ENCODE results near the gene PAQR8.

The PAQR8 gene

DNA sequence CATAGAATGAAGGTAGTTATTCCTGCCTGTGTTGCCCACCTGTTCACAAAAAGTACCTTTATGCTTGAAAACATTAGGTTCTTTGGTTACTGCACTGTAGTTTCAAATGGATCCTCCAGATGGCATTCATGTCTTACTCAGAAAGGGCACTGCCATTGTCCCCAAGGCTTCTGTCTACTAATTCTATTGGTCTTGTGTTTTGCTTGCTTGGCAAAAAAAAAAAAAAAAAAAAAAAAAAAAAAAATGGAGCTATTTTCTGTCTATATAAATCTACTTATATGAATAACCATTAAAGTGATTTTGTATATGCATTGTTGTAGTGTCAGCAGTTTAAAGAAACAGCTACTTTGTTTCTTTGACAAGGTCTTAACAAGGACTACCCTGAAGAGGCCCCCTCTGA is 45.5 kb downstream of the PAQR8 start:
- Histone ChIP-seq H4K20me1 (ENCODE audit: low read depth, low read length) (no peaks in the 10 kb centered on the region), H3K9me3 (ENCODE audit: insufficient read depth, low read length) (no peaks in the 10 kb centered on the region), H3K9me2 (replicated peaks; ENCODE audit: insufficient read depth, low read length) (no peaks in the 10 kb centered on the region), H3K4me2 (ENCODE audit: low read depth, low read length, poor library complexity, severe bottlenecking) (no peak overlapping the region), H3F3A (ENCODE audit: insufficient read depth) (no peaks in the 10 kb centered on the region), H3K27ac (ENCODE audit: low read depth, low read length) (no peak overlapping the region), H3K27me3 (ENCODE audit: low read length) (no peaks in the 10 kb centered on the region), H3K79me2 (ENCODE audit: insufficient read depth, low read length) (no peaks in the 10 kb centered on the region), H3K4me3 (ENCODE audit: insufficient read depth, low read length, poor library complexity, severe bottlenecking) (no peak overlapping the region), H3K9ac (ENCODE audit: low read length) (no peak overlapping the region), H3K36me3 (ENCODE audit: low read length) (peaks cover 3% of the 10 kb centered on the region; the same call in 1 of the 2 replicates), H2AFZ (ENCODE audit: low read depth, low read length, severe bottlenecking) (no peak overlapping the region)
- TF ChIP-seq, protein P1, sequence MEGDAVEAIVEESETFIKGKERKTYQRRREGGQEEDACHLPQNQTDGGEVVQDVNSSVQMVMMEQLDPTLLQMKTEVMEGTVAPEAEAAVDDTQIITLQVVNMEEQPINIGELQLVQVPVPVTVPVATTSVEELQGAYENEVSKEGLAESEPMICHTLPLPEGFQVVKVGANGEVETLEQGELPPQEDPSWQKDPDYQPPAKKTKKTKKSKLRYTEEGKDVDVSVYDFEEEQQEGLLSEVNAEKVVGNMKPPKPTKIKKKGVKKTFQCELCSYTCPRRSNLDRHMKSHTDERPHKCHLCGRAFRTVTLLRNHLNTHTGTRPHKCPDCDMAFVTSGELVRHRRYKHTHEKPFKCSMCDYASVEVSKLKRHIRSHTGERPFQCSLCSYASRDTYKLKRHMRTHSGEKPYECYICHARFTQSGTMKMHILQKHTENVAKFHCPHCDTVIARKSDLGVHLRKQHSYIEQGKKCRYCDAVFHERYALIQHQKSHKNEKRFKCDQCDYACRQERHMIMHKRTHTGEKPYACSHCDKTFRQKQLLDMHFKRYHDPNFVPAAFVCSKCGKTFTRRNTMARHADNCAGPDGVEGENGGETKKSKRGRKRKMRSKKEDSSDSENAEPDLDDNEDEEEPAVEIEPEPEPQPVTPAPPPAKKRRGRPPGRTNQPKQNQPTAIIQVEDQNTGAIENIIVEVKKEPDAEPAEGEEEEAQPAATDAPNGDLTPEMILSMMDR (IDR thresholded peaks at IDR 0.05; ENCODE audit: insufficient read depth, low read length, poor library complexity, severe bottlenecking): peak; percentile 71
- no peak for TF ChIP-seq EZH2phosphoT487 (conservative IDR thresholded peaks at IDR 0.05; ENCODE audit: low read length)

DNA sequence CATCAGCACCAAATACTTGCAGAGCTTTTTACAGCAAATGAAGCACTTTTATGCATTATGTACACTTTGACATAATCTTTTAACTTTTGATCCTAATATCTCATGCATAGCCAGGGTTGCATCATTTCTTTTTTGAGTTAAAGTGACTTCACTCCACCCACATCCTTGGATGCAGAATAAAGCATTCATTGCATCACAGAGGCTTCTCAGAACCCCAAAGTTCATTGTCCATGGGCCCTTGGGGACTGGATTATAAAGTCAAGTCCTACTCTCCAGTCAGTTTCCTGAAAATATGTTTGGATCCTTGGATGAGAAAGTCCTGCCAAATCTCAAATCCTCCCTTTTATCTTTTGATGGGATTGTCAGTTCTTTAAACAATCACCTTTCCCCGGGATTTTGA is 47.5 kb downstream of the PAQR8 start:
- H3F3A ChIP-seq (ENCODE audit: insufficient read depth): no peaks in the 10 kb centered on the region
- H3K4me2 ChIP-seq (ENCODE audit: low read depth, low read length, poor library complexity, severe bottlenecking): no peak overlapping the region
- TF ChIP-seq, protein P1 (IDR thresholded peaks at IDR 0.05; ENCODE audit: insufficient read depth, low read length, poor library complexity, severe bottlenecking): no peak
- no peaks in the 10 kb centered on the region for H3K79me2 ChIP-seq (ENCODE audit: insufficient read depth, low read length)
- H3K27me3 ChIP-seq (ENCODE audit: low read length): no peaks in the 10 kb centered on the region
- no peak overlapping the region for H2AFZ ChIP-seq (ENCODE audit: low read depth, low read length, severe bottlenecking)
- no peaks in the 10 kb centered on the region for H4K20me1 ChIP-seq (ENCODE audit: low read depth, low read length)
- H3K27ac ChIP-seq (ENCODE audit: low read depth, low read length): no peak overlapping the region
- H3K9me2 ChIP-seq (replicated peaks; ENCODE audit: insufficient read depth, low read length): no peaks in the 10 kb centered on the region
- H3K9ac ChIP-seq (ENCODE audit: low read length): no peak overlapping the region
- H3K36me3 ChIP-seq (ENCODE audit: low read length): peaks cover under 1% of the 10 kb centered on the region; the same call in 1 of the 2 replicates
- H3K4me3 ChIP-seq (ENCODE audit: insufficient read depth, low read length, poor library complexity, severe bottlenecking): no peak overlapping the region
- no peaks in the 10 kb centered on the region for H3K9me3 ChIP-seq (ENCODE audit: insufficient read depth, low read length)

DNA sequence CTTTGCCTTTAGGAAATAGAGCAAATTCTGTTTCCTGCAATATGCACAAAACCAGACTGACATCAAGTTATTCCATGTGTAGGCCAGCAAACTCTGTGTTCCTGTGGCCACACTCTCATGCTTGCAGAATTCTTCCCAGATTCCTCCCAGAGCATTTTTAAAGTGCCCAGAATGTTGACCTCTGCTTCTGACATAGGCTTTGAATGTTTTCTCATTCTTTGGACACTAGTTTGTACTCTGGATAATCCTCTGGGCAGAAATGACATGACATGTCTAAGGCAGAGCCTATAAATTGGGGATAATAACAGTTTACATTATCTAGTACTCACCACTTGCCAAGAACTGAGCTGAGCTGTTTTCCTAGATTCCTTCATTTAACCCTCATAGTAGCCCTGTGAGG is 49.0 kb downstream of the PAQR8 start:
- H3K79me2 ChIP-seq (ENCODE audit: insufficient read depth, low read length): no peaks in the 10 kb centered on the region
- H3K4me2 ChIP-seq (ENCODE audit: low read depth, low read length, poor library complexity, severe bottlenecking): no peak overlapping the region
- no peaks in the 10 kb centered on the region for H3K27me3 ChIP-seq (ENCODE audit: low read length)
- no peaks in the 10 kb centered on the region for H3K9me3 ChIP-seq (ENCODE audit: insufficient read depth, low read length)
- no peak overlapping the region for H3K9ac ChIP-seq (ENCODE audit: low read length)
- H3K9me2 ChIP-seq (replicated peaks; ENCODE audit: insufficient read depth, low read length): no peaks in the 10 kb centered on the region
- no peaks in the 10 kb centered on the region for H3F3A ChIP-seq (ENCODE audit: insufficient read depth)
- no peaks in the 10 kb centered on the region for H3K36me3 ChIP-seq (ENCODE audit: low read length)
- H3K4me3 ChIP-seq (ENCODE audit: insufficient read depth, low read length, poor library complexity, severe bottlenecking): no peak overlapping the region
- no peak for TF ChIP-seq EZH2phosphoT487 (conservative IDR thresholded peaks at IDR 0.05; ENCODE audit: low read length)
- TF ChIP-seq, protein P1 (IDR thresholded peaks at IDR 0.05; ENCODE audit: insufficient read depth, low read length, poor library complexity, severe bottlenecking): no peak
- H4K20me1 ChIP-seq (ENCODE audit: low read depth, low read length): no peaks in the 10 kb centered on the region
- H3K27ac ChIP-seq (ENCODE audit: low read depth, low read length): no peak overlapping the region
- H2AFZ ChIP-seq (ENCODE audit: low read depth, low read length, severe bottlenecking): no peak overlapping the region
